ENCODE results near the gene BRIX1.

The BRIX1 gene

GRCh38 chr5:34903260-34903659, 12.3 kb upstream of the BRIX1 start:
- H3K4me3 ChIP-seq (ENCODE audit: low read depth, low read length): no peak overlapping the region
- TF ChIP-seq, protein P1, sequence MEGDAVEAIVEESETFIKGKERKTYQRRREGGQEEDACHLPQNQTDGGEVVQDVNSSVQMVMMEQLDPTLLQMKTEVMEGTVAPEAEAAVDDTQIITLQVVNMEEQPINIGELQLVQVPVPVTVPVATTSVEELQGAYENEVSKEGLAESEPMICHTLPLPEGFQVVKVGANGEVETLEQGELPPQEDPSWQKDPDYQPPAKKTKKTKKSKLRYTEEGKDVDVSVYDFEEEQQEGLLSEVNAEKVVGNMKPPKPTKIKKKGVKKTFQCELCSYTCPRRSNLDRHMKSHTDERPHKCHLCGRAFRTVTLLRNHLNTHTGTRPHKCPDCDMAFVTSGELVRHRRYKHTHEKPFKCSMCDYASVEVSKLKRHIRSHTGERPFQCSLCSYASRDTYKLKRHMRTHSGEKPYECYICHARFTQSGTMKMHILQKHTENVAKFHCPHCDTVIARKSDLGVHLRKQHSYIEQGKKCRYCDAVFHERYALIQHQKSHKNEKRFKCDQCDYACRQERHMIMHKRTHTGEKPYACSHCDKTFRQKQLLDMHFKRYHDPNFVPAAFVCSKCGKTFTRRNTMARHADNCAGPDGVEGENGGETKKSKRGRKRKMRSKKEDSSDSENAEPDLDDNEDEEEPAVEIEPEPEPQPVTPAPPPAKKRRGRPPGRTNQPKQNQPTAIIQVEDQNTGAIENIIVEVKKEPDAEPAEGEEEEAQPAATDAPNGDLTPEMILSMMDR (IDR thresholded peaks at IDR 0.05; ENCODE audit: low read depth, low read length, missing control alignments): no peak
- in situ Hi-C loops (cut with HindIII; ENCODE audit: low sequenced_read_pairs): no loop called here
- DNase-seq (ENCODE audit: low read depth): no peak

- DNase-seq (ENCODE audit: low read depth): no peak
- TF ChIP-seq, protein P1 (IDR thresholded peaks at IDR 0.05; ENCODE audit: low read depth, low read length, missing control alignments): peak; percentile 67
- no peak overlapping the region for H3K4me3 ChIP-seq (ENCODE audit: low read depth, low read length)
- in situ Hi-C loops (cut with HindIII; ENCODE audit: low sequenced_read_pairs): no loop called here
Observed at GRCh38 chr5:34905564-34905963, 9.9 kb upstream of the BRIX1 start.

- in situ Hi-C loops (cut with HindIII; ENCODE audit: low sequenced_read_pairs): no loop called here
- no peak for DNase-seq (ENCODE audit: low read depth)
- no peak overlapping the region for H3K4me3 ChIP-seq (ENCODE audit: low read depth, low read length)
- TF ChIP-seq, protein P1 (IDR thresholded peaks at IDR 0.05; ENCODE audit: low read depth, low read length, missing control alignments): no peak
Observed at GRCh38 chr5:34913072-34913471, 2.4 kb upstream of the BRIX1 start.

DNA sequence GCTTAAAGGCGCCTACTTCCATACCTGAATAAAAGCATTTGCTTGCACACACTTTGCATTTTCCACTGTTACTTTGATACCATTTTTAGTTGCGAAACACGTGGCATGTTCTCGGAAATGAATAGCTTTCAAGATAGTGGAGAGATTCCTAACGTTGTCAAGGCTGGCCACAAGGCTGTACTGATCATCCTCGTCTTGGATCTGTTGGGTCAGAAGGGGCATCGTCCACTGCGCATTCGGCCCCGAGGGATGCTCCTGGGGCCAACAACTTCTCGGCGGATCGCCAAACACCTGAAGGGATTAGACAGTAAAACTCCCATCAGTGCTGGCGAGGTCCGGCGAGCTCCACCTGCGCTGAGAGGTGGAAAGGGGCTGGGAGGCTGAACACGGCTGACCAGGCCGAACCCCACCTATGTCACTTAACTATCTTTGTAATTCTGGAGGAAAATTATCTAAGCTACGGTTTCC, 806 bp upstream of the BRIX1 start:
- TF ChIP-seq, protein P1 (IDR thresholded peaks at IDR 0.05; ENCODE audit: low read depth, low read length, missing control alignments): no peak
- peak overlapping the region; percentile 76 for H3K4me3 ChIP-seq (ENCODE audit: low read depth, low read length)
- in situ Hi-C loops (cut with HindIII; ENCODE audit: low sequenced_read_pairs): no loop called here
- DNase-seq (ENCODE audit: low read depth): no peak

DNA sequence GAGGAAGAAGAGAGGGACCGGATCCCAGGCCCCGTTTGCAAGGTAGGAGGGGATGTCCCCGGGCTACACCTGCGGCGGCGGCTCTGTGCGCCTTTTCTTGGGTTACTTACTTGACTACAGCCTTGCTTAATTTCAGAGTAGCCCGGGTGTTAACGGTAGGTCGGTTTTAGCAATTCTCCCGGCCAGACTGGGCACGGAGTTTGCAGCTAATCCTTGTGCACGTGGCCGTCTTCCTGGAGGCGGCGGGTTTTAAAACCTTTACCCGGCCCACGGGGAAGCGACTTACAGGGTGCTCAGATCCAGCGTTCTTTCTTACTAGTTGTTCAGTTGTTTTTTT, 313 bp downstream of the BRIX1 start:
- H3K4me3 ChIP-seq (ENCODE audit: low read depth, low read length): peak overlapping the region; percentile 76
- TF ChIP-seq, protein P1 (IDR thresholded peaks at IDR 0.05; ENCODE audit: low read depth, low read length, missing control alignments): no peak
- no peak for DNase-seq (ENCODE audit: low read depth)
- in situ Hi-C loops (cut with HindIII; ENCODE audit: low sequenced_read_pairs): no loop called here

DNA sequence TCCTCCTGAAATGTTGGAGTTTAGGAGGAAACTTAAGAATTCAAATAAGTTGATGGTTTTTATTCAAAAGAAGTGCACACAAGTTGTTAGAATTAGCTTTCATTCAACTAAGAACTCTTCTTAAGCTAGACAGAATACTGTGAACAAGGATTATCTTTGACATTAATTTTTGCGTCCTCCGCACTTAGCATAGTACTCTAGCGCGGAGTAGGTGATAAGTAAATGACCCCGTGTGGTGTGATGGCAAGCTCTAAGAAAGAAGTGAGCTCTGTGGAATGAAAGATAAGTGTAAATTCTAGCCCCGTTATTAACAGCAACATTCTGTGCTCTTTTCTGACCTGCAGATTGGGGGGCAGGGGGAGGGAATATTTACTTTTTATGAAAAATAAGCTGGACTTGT, 1.0 kb downstream of the BRIX1 start:
- H3K4me3 ChIP-seq (ENCODE audit: low read depth, low read length): peak overlapping the region; percentile 76
- DNase-seq (ENCODE audit: low read depth): no peak
- in situ Hi-C loops (cut with HindIII; ENCODE audit: low sequenced_read_pairs): no loop called here
- TF ChIP-seq, protein P1 (IDR thresholded peaks at IDR 0.05; ENCODE audit: low read depth, low read length, missing control alignments): no peak

DNA sequence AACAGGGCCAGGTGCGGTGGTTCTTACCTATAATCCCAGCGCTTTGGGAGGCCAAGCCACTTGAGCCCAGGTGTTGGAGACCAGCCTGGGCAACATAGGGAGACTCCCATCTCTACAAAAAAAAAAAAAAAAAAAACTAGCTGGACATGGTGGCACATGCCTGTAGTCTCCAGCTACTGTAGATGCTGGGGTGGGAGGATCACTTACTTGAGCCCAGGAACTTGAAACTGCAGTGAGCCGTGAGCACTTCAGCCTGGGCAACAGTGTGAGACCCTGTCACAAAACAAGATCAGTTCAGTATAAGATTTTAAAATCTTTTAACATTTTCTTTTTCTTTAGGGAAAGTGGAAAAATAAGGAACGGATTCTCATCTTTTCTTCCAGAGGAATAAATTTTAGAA, 2.5 kb downstream of the BRIX1 start:
- in situ Hi-C loops (cut with HindIII; ENCODE audit: low sequenced_read_pairs): no loop called here
- TF ChIP-seq, protein P1 (IDR thresholded peaks at IDR 0.05; ENCODE audit: low read depth, low read length, missing control alignments): no peak
- no peak for DNase-seq (ENCODE audit: low read depth)
- H3K4me3 ChIP-seq (ENCODE audit: low read depth, low read length): no peak overlapping the region
